Urothelium cell line (cell line): ENCODE data around the gene KLHDC9.
A peak's percentile ranks its signal among the peaks of the same experiment; 100 is the strongest.
"Not testable (repeated sequence)": the region's sequence is repeated elsewhere in the genome, so short reads cannot be mapped to it uniquely, and the experiment has no call there.

Source experiments
- DNase-seq: peaks from one replicate; pipeline ENCODE4 v3.0.0; 2011; ENCODE audit warnings: low spot score, mixed read lengths
- FAIRE-seq: peaks from 2 replicates; lab custom pipeline; 2011; peaks lifted over from hg19 to GRCh38; lab: Jason Lieb, UNC

The KLHDC9 gene

DNA sequence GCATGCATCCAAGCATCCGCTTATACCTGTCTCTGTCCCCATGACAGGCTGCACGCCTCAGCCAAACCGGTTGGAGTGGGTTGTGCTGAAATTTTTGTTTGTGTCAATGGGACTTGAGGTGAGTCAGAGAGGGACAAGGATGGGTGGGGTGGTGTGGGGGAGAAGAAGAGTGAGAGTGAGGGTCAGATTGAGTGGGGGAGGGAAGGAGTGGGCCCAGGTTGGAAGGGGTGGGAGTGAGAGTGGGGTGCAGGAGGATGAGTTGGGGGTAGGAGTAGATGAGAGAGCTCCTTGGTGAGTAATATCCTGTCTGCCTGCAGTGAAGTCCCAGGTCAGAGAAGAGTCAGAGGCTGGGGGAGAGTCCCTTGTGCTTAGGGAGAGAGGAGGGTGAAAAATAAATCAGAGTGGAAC lies 5.5 kb upstream of the KLHDC9 start:
- no peak for FAIRE-seq
- no peak for DNase-seq

DNA sequence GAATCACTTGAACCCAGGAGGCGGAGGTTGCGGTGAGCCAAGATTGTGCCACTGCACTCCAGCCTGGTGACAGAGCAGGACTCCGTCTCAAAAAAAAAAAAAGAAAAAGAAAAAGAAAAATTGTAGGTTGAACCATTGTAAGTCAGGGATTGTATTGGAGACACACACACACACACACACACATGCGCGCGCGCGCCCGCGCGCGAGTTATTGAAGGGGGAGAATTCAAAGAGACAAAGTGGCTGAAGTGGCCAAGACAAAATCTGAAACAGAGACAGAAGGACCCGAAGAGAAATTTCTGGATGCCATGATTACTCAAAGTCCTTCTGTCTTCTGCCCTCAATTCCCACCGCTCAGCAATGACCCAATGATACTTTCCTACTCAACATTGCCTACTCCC lies 3.7 kb upstream of the KLHDC9 start:
- no peak for FAIRE-seq
- no peak for DNase-seq

GRCh38 chr1:161095230-161095629 lies 2.9 kb upstream of the KLHDC9 start:
- no peak for FAIRE-seq
- no peak for DNase-seq

- FAIRE-seq (no peak), DNase-seq (no peak)
These were observed 2.1 kb upstream of the KLHDC9 start for GRCh38 chr1:161096015-161096414.

DNA sequence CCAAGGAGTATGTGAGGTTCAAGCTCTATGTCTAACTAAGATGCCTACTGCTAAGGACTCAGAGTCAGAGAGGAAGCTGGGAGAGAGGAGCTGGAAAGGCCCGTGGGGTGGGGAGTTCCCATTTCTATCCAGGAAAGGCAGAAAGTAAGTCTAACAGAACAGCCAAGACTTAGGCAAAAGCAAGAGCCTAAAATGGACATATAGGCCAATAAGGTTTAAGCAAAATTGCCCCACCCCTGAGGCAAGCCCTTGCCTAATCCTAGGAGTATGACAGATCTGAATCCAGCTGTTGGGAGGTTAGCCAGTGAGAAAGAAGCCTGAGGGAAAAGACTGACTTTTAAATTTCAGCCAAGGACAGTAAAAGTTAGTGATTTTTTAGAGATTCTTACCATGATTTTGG lies 1.6 kb upstream of the KLHDC9 start:
- no peak for DNase-seq
- FAIRE-seq, result no peak

- FAIRE-seq, result no peak
- no peak for DNase-seq
These were observed 1.1 kb downstream of the KLHDC9 start for GRCh38 chr1:161099090-161099802.

GRCh38 chr1:161100556-161100955 lies 2.4 kb downstream of the KLHDC9 start:
- DNase-seq (no peak), FAIRE-seq (no peak)

DNA sequence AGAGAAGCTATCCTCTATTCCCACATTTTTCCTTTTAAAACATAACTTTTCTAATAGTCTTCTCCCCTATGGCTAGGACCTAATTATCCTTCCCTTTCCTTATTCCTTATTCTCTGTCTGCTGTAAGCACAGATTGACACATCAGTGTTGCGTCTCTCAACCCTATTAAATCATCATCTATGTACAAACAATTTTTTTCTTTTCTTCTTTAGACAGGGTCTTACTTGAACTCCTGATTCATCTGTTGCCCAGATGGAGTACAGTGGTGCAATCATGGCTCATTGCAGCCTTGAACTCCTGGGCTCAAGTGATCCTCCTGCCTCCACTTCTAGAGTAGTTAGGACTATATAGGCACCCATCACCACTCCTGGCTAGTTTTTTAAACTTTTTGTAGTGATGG lies 8.3 kb downstream of the KLHDC9 start:
- DNase-seq (no peak), FAIRE-seq (no peak)

GRCh38 chr1:161111117-161111516 lies 13.0 kb downstream of the KLHDC9 start:
- FAIRE-seq (no peak), DNase-seq (no peak)

GRCh38 chr1:161111527-161111926 lies 13.4 kb downstream of the KLHDC9 start:
- no peak for FAIRE-seq
- DNase-seq, result no peak

- FAIRE-seq, result no peak
- no peak for DNase-seq
These were observed 15.8 kb downstream of the KLHDC9 start for GRCh38 chr1:161113915-161114314.

- no peak for DNase-seq
- no peak for FAIRE-seq
These were observed 16.4 kb downstream of the KLHDC9 start for GRCh38 chr1:161114556-161114955.

GRCh38 chr1:161115132-161115711 lies 17.1 kb downstream of the KLHDC9 start:
- FAIRE-seq (peak; percentile 53), DNase-seq (peak; percentile 68)

GRCh38 chr1:161115961-161116360 lies 17.8 kb downstream of the KLHDC9 start:
- FAIRE-seq, DNase-seq: not testable (repeated sequence)

GRCh38 chr1:161117759-161118581 lies 19.8 kb downstream of the KLHDC9 start, which contains the start of the genes NIT1 and PFDN2:
Gene NIT1 (plus strand): TSS chr1:161118105. CDS start chr1:161118177, 72 bp downstream.
Gene PFDN2 (minus strand): TSS chr1:161118037. CDS start chr1:161118026, 11 bp downstream.
- DNase-seq (peak; percentile 91), FAIRE-seq (peak; percentile 84)

GRCh38 chr1:161119092-161119903 lies 21.1 kb downstream of the KLHDC9 start:
- peak; percentile 56 for DNase-seq
- no peak for FAIRE-seq

DNA sequence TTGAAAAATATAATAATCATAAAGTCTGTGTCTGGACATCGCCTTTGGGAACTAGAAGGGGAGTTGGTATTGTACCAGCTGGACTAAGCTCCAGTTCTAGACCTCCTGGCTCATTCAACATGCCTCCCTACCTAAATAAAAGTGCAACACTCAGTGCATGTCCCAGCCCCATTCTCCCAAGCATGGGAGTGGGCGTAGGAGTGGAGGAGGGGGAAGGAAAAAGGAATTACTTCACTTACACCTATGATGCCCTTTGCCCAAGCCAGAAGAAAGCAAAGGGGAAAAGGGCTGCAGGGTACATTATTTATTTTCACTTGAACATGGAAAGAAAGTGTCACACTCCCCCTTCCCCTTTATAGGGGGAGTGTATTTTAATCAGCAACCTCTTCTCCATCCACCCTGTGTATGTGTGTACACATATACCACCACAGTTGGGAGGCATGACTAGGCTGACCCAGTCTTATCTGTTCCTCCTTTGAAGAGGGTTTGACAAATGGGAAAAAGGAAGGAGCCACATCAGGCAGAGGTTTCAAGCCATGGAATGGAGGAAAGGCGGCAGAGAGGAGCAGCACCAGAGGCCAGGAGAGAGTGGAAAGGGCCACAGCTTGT lies 23.0 kb downstream of the KLHDC9 start:
- DNase-seq, result no peak
- no peak for FAIRE-seq

DNA sequence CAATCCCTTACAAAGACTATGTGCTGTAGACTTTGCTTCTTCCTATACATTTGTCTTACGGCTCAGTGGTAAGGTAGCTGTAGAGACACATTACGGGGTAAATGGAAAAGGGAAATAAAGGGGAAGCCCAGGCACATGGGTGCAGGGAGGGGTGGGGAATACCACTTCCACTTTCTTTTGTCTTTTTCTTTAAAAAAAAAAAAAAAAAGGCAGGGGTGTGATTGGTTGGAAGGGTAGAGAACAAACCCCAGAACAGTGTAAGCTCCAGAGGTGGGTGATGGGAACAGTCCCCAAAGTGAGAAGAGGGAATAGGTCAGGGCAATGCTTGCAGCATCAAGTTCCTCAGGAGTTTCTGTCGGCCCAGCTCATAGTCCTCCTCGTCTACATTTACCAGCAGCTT lies 23.7 kb downstream of the KLHDC9 start:
- no peak for FAIRE-seq

DNA sequence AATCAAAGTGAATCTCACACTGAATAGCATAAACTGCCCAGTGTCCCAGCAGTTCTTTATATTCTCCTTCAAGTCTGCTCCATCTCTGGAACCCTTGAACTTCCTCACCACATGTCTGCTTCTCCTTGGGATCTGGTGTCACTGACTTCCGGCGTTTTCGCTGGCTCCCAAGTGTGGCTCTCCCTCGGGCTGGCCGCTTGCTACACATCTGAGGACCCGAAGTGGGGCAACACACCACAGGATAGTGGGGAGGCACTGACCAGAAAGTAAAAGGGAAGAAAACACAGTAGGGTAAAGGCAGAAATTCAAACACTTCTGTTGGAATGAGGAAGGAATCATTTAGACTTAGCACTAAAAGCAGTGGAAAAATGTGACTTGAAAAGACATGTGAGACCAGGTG lies 24.8 kb downstream of the KLHDC9 start:
- FAIRE-seq (no peak), DNase-seq (no peak)

More for the DNA sequence above, 23.7 kb downstream of the KLHDC9 start:
- no peak for DNase-seq

- no peak for FAIRE-seq
- no peak for DNase-seq
These were observed 29.5 kb downstream of the KLHDC9 start for GRCh38 chr1:161127649-161128048.
